Measurements from ENCODE around the gene ZSCAN5A.
"Not testable (repeated sequence)": the region's sequence is repeated elsewhere in the genome, so short reads cannot be mapped to it uniquely, and the experiment has no call there.

Gene ZSCAN5A

GRCh38 chr19:56273563-56274117, 41.0 kb downstream of the ZSCAN5A start:
- DNase-seq (ENCODE audit: low read depth in 2 of 2): no peak

GRCh38 chr19:56272161-56272798, 42.4 kb downstream of the ZSCAN5A start, which contains the start of gene EDDM13:
Gene EDDM13 (plus strand): TSS chr19:56272748. CDS start chr19:56272835, 87 bp downstream.
- no peak for DNase-seq (ENCODE audit: low read depth in 2 of 2)

GRCh38 chr19:56271151-56271550, 43.5 kb downstream of the ZSCAN5A start:
- DNase-seq (ENCODE audit: low read depth in 2 of 2): no peak

- DNase-seq (ENCODE audit: low read depth in 2 of 2): no peak
Observed at GRCh38 chr19:56270676-56271075, 44.0 kb downstream of the ZSCAN5A start.

GRCh38 chr19:56269348-56269747, 45.3 kb downstream of the ZSCAN5A start:
- no peak for DNase-seq (ENCODE audit: low read depth in 2 of 2)

- no peak for DNase-seq (ENCODE audit: low read depth in 2 of 2)
Observed at GRCh38 chr19:56266051-56266450, 48.6 kb downstream of the ZSCAN5A start.

- DNase-seq (ENCODE audit: low read depth in 2 of 2): no peak
Observed at GRCh38 chr19:56263319-56263718, 51.3 kb downstream of the ZSCAN5A start.

GRCh38 chr19:56261932-56262331, 52.7 kb downstream of the ZSCAN5A start:
- not testable (repeated sequence) for DNase-seq (ENCODE audit: low read depth in 2 of 2)

GRCh38 chr19:56261145-56261544, 53.5 kb downstream of the ZSCAN5A start:
- DNase-seq (ENCODE audit: low read depth in 2 of 2): no peak

- no peak for DNase-seq (ENCODE audit: low read depth in 2 of 2)
Observed at GRCh38 chr19:56258272-56258671, 56.4 kb downstream of the ZSCAN5A start.

- DNase-seq (ENCODE audit: low read depth in 2 of 2): no peak
Observed at GRCh38 chr19:56253737-56254136, 60.9 kb downstream of the ZSCAN5A start.

GRCh38 chr19:56252699-56253422, 61.8 kb downstream of the ZSCAN5A start:
- DNase-seq (ENCODE audit: low read depth in 2 of 2): peak; percentile 10 to 55

- not testable (repeated sequence) for DNase-seq (ENCODE audit: low read depth in 2 of 2)
Observed at GRCh38 chr19:56248736-56249338, 65.8 kb downstream of the ZSCAN5A start.

GRCh38 chr19:56245764-56246163, 68.9 kb downstream of the ZSCAN5A start:
- not testable (repeated sequence) for DNase-seq (ENCODE audit: low read depth in 2 of 2)

GRCh38 chr19:56245121-56245740, 69.4 kb downstream of the ZSCAN5A start:
- DNase-seq (ENCODE audit: low read depth in 2 of 2): no peak

GRCh38 chr19:56223481-56223880, 91.2 kb downstream of the ZSCAN5A start:
- no peak for DNase-seq (ENCODE audit: low read depth in 2 of 2)

- no peak for DNase-seq (ENCODE audit: low read depth in 2 of 2)
Observed at GRCh38 chr19:56222901-56223300, 91.7 kb downstream of the ZSCAN5A start.

- DNase-seq (ENCODE audit: low read depth in 2 of 2): no peak
Observed at GRCh38 chr19:56221851-56222250, 92.8 kb downstream of the ZSCAN5A start.

GRCh38 chr19:56221442-56221841, 93.2 kb downstream of the ZSCAN5A start:
- DNase-seq (ENCODE audit: low read depth in 2 of 2): not testable (repeated sequence)

GRCh38 chr19:56218961-56219360, 95.7 kb downstream of the ZSCAN5A start:
- no peak for DNase-seq (ENCODE audit: low read depth in 2 of 2)

- no peak for DNase-seq (ENCODE audit: low read depth in 2 of 2)
Observed at GRCh38 chr19:56217039-56217949, 97.3 kb downstream of the ZSCAN5A start.
